GM23248 (cell line): ENCODE measurements around the gene PRSS50.

Source experiments
- EZH2 ChIP-seq: fragments of 200-600 bp; sonication (generic); IDR thresholded peaks from 2 replicates; pipeline ENCODE4 v1.6.1; 2018; ENCODE audit warnings: antibody characterized with exemption, mild to moderate bottlenecking; ENCODE audit not compliant: insufficient read depth, poor library complexity, severe bottlenecking
- EZH2phosphoT487 ChIP-seq: fragments of 200-600 bp; sonication (generic); IDR thresholded peaks from 2 replicates; pipeline ENCODE4 v1.6.1; 2018; ENCODE audit warnings: antibody characterized with exemption, moderate library complexity, mild to moderate bottlenecking, low read depth; ENCODE audit not compliant: insufficient read depth

DNA sequence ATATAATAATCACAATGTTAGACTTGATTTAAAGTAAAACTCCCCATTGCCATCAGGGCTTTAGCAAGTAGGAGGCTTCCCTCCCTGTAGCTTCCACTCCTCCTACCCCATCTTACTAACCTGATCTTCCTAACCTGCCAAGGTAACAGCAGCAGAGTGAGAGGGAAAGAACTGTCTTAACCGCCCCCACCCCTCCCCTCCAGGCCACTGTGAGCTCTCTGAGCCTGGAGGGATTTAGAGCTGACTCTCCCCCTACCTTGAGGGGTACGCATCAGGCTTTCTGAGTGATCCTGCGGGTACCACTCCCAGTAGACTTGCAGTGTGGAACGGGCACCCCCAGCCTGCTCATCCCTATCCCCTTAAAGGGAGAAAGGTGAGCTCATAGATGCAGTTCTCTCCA is 11.4 kb upstream of the PRSS50 start:
- TF ChIP-seq EZH2 (no peak), EZH2phosphoT487 (no peak)
